K562 (cell line): ENCODE data around the gene ZNF778. TPM values are rescaled to one million over a fixed set of nuclear protein-coding genes. Genes with fewer than 3 reads are reported as not detected.
A peak's percentile ranks its signal among the peaks of the same experiment; 100 is the strongest.

ENCODE experiments used
- BRD4 ChIP-seq: fragments of 200-600 bp; sonication (generic); IDR thresholded peaks from 2 replicates; pipeline ENCODE4 v1.6.1; 2017; ENCODE audit warnings: inconsistent platforms
- KDM1A ChIP-seq, 2 experiments: fragments of 450-650 bp; IDR thresholded peaks; 2 replicates each; pipeline ENCODE4 v1.6.1; 2016; ENCODE audit warnings: mild to moderate bottlenecking in 2 of 2
- MEIS2 ChIP-seq: fragments of 450-650 bp; IDR thresholded peaks from 2 replicates; pipeline ENCODE4 v1.6.1; 2014; ENCODE audit warnings: mild to moderate bottlenecking; ENCODE audit not compliant: partially characterized antibody
- NFE2 ChIP-seq: IDR thresholded peaks from 2 replicates; pipeline ENCODE4 v1.6.1; 2014; ENCODE audit warnings: antibody characterized with exemption, low read depth
- SOX6 ChIP-seq: fragments of 450-650 bp; IDR thresholded peaks from 2 replicates; pipeline ENCODE4 v1.6.1; 2014; ENCODE audit warnings: mild to moderate bottlenecking
- SRSF3 ChIP-seq: fragments of 200-400 bp; formaldehyde crosslinking; IDR thresholded peaks from 2 replicates; pipeline ENCODE4 v1.6.1; 2016; ENCODE audit warnings: mild to moderate bottlenecking, low read length, moderate library complexity; ENCODE audit not compliant: insufficient read depth
- TAF1 ChIP-seq: IDR thresholded peaks from 2 replicates; pipeline ENCODE4 v1.6.1; 2011; ENCODE audit warnings: mild to moderate bottlenecking, low read length, moderate library complexity; ENCODE audit not compliant: insufficient read depth, control insufficient read depth, severe bottlenecking; ENCODE audit errors: extremely low read depth
- WHSC1 ChIP-seq: IDR thresholded peaks from one replicate; pipeline ENCODE4 v1.6.1; 2012; ENCODE audit warnings: low read length, control low read depth, inconsistent platforms
- ZNF316 ChIP-seq: fragments of 450-650 bp; IDR thresholded peaks from 2 replicates; pipeline ENCODE4 v1.6.1; 2016
- polyA plus RNA-seq, 8 experiments: library from polyadenylated mRNA; depleted of rRNA in 4 of 8; stranded (reverse) in 5 of 8; unstranded in 3 of 8; fragments of >200 nt; fragmentation: Nextera tagmentation in 2 of 8; fragmentation: Illumina TruSeq in 1 of 8; extraction: Ambion mirVana in 2 of 8; extraction: Trizol in 1 of 8; gene quantifications; 2 replicates each; pipeline versions ENCODE4 v1.2.1 to v1.2.3, GENCODE V29; 2011 to 2014; ENCODE audit warnings: inconsistent platforms in 1 of 8, missing spikeins in 1 of 8
- total RNA-seq, 7 experiments: library from RNA; depleted of rRNA in 6 of 7; stranded (reverse); fragments of >200 nt in 6 of 7; fragmentation: Illumina TruSeq in 2 of 7; extraction: Trizol in 2 of 7; gene quantifications; 2 replicates each; pipeline versions ENCODE4 v1.2.1 to v1.2.3, GENCODE V29; 2011 to 2021; ENCODE audit warnings: low replicate concordance in 1 of 7
- TF ChIP-seq, protein P1 (sequence below): fragments of 250-450 bp; sonication (Bioruptor Pico); IDR thresholded peaks from 2 replicates; pipeline ENCODE4 v1.5.0; 2020; ENCODE audit warnings: mild to moderate bottlenecking, borderline replicate concordance
- TF ChIP-seq, protein P2 (sequence below), 2 experiments: fragments of 450-650 bp; conservative IDR thresholded peaks; 2 replicates each; pipeline ENCODE4 v1.6.1; 2017; ENCODE audit warnings: mild to moderate bottlenecking in 2 of 2, moderate library complexity in 2 of 2
- TF ChIP-seq, protein P3 (sequence below), 3 experiments: IDR thresholded peaks in 2 of 3; conservative IDR thresholded peaks in 1 of 3; 2 replicates each; pipeline ENCODE4 v1.5.1; 2011 to 2012; ENCODE audit warnings: low read length in 3 of 3, mild to moderate bottlenecking in 3 of 3, control low read depth in 2 of 3, improper control_type of control experiment in 1 of 3, inconsistent platforms in 1 of 3, low read depth in 1 of 3, mixed read lengths in 1 of 3, moderate library complexity in 1 of 3; ENCODE audit not compliant: insufficient read depth in 2 of 3
- TF ChIP-seq, protein P4 (sequence below): fragments of 250-450 bp; sonication (Bioruptor Pico); IDR thresholded peaks from 2 replicates; pipeline ENCODE4 v1.4.0; 2020; ENCODE audit warnings: mild to moderate bottlenecking, moderate library complexity, borderline replicate concordance
- TF ChIP-seq, protein P5 (sequence below): sonication (generic); formaldehyde crosslinking; IDR thresholded peaks from 2 replicates; pipeline ENCODE4 v1.8.1; 2023; ENCODE audit warnings: mild to moderate bottlenecking, missing genetic modification reagents
- TF ChIP-seq, protein P6 (sequence below): fragments of 250-450 bp; sonication (Bioruptor Pico); IDR thresholded peaks from 2 replicates; pipeline ENCODE4 v1.8.0; 2021; ENCODE audit warnings: moderate library complexity, mild to moderate bottlenecking, inconsistent platforms

The ZNF778 gene
- total and polyA plus RNA-seq, 9 of the 15 experiments (the other 6 are each of a cell fraction or from before 2014, with no cell fraction given) = 0.70 to 60.6 (median 7.5) TPM

DNA sequence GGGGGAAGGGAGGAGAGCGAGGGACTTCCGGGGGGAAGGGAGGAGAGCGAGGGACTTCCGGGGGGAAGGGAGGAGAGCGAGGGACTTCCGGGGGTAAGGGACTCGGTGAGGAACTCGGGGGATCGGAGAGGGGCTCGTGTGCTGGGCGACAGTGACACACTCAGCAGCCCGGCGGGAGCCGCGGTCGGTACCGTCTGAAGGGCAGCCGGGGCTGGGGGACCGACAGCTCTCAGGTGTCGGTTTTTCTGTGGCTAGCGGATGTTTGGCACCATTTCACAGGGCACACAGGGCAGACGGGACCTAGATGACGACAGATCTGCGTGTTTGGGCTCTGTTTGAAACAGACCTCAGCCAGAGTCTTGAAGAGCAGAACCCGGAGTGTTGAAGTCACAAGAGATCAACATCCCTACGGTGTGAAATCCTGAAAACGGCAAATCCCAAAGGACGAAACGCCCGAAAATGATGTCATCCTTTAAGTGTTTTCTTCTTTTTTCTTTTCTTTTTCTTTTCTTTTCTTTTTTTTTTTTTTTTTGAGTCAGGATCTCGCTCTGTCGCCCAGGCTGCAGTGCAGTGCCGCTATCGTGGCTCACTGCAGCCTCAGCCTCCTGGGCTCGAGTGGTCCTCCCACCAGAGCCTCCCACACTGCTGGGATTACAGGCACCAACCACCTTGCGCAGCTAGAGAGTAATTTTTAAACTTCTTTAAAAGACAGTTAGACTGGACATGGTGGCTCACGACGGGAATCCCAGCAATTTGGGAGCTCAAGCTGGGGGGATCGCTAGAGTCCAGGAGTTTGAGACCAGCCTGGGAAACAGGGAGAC, 23.9 kb downstream of the ZNF778 start (continued):
- TF ChIP-seq, protein P1, sequence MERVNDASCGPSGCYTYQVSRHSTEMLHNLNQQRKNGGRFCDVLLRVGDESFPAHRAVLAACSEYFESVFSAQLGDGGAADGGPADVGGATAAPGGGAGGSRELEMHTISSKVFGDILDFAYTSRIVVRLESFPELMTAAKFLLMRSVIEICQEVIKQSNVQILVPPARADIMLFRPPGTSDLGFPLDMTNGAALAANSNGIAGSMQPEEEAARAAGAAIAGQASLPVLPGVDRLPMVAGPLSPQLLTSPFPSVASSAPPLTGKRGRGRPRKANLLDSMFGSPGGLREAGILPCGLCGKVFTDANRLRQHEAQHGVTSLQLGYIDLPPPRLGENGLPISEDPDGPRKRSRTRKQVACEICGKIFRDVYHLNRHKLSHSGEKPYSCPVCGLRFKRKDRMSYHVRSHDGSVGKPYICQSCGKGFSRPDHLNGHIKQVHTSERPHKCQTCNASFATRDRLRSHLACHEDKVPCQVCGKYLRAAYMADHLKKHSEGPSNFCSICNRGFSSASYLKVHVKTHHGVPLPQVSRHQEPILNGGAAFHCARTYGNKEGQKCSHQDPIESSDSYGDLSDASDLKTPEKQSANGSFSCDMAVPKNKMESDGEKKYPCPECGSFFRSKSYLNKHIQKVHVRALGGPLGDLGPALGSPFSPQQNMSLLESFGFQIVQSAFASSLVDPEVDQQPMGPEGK (CRISPR knock-in tag) = no peak
- TF ChIP-seq, protein P2, sequence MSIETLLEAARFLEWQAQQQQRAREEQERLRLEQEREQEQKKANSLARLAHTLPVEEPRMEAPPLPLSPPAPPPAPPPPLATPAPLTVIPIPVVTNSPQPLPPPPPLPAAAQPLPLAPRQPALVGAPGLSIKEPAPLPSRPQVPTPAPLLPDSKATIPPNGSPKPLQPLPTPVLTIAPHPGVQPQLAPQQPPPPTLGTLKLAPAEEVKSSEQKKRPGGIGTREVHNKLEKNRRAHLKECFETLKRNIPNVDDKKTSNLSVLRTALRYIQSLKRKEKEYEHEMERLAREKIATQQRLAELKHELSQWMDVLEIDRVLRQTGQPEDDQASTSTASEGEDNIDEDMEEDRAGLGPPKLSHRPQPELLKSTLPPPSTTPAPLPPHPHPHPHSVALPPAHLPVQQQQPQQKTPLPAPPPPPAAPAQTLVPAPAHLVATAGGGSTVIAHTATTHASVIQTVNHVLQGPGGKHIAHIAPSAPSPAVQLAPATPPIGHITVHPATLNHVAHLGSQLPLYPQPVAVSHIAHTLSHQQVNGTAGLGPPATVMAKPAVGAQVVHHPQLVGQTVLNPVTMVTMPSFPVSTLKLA (conservative IDR thresholded peaks at IDR 0.05) = peak in 1 of 2 experiments; percentile 43; a peak in 1 of 4 replicates
- TF ChIP-seq, protein P3, sequence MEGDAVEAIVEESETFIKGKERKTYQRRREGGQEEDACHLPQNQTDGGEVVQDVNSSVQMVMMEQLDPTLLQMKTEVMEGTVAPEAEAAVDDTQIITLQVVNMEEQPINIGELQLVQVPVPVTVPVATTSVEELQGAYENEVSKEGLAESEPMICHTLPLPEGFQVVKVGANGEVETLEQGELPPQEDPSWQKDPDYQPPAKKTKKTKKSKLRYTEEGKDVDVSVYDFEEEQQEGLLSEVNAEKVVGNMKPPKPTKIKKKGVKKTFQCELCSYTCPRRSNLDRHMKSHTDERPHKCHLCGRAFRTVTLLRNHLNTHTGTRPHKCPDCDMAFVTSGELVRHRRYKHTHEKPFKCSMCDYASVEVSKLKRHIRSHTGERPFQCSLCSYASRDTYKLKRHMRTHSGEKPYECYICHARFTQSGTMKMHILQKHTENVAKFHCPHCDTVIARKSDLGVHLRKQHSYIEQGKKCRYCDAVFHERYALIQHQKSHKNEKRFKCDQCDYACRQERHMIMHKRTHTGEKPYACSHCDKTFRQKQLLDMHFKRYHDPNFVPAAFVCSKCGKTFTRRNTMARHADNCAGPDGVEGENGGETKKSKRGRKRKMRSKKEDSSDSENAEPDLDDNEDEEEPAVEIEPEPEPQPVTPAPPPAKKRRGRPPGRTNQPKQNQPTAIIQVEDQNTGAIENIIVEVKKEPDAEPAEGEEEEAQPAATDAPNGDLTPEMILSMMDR (IDR thresholded peaks at IDR 0.05 in 2 of 3, conservative IDR thresholded peaks at IDR 0.05 in 1 of 3; ENCODE audit: insufficient read depth in 2 of 3, low read depth in 1 of 3, low read length in 3 of 3) = no peak
- TF ChIP-seq SRSF3 = no peak
- TF ChIP-seq KDM1A (IDR thresholded peaks at IDR 0.05) = no peak
- TF ChIP-seq NFE2 = no peak
- TF ChIP-seq, protein P4, sequence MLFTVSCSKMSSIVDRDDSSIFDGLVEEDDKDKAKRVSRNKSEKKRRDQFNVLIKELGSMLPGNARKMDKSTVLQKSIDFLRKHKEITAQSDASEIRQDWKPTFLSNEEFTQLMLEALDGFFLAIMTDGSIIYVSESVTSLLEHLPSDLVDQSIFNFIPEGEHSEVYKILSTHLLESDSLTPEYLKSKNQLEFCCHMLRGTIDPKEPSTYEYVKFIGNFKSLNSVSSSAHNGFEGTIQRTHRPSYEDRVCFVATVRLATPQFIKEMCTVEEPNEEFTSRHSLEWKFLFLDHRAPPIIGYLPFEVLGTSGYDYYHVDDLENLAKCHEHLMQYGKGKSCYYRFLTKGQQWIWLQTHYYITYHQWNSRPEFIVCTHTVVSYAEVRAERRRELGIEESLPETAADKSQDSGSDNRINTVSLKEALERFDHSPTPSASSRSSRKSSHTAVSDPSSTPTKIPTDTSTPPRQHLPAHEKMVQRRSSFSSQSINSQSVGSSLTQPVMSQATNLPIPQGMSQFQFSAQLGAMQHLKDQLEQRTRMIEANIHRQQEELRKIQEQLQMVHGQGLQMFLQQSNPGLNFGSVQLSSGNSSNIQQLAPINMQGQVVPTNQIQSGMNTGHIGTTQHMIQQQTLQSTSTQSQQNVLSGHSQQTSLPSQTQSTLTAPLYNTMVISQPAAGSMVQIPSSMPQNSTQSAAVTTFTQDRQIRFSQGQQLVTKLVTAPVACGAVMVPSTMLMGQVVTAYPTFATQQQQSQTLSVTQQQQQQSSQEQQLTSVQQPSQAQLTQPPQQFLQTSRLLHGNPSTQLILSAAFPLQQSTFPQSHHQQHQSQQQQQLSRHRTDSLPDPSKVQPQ (CRISPR knock-in tag) = no peak
- no peak for TF ChIP-seq SOX6
- TF ChIP-seq ZNF316 = no peak
- TF ChIP-seq TAF1 = peak; percentile 82
- TF ChIP-seq, protein P5, sequence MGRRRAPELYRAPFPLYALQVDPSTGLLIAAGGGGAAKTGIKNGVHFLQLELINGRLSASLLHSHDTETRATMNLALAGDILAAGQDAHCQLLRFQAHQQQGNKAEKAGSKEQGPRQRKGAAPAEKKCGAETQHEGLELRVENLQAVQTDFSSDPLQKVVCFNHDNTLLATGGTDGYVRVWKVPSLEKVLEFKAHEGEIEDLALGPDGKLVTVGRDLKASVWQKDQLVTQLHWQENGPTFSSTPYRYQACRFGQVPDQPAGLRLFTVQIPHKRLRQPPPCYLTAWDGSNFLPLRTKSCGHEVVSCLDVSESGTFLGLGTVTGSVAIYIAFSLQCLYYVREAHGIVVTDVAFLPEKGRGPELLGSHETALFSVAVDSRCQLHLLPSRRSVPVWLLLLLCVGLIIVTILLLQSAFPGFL = no peak
- TF ChIP-seq WHSC1 = no peak
- TF ChIP-seq MEIS2 = peak; percentile 36
- TF ChIP-seq, protein P6, sequence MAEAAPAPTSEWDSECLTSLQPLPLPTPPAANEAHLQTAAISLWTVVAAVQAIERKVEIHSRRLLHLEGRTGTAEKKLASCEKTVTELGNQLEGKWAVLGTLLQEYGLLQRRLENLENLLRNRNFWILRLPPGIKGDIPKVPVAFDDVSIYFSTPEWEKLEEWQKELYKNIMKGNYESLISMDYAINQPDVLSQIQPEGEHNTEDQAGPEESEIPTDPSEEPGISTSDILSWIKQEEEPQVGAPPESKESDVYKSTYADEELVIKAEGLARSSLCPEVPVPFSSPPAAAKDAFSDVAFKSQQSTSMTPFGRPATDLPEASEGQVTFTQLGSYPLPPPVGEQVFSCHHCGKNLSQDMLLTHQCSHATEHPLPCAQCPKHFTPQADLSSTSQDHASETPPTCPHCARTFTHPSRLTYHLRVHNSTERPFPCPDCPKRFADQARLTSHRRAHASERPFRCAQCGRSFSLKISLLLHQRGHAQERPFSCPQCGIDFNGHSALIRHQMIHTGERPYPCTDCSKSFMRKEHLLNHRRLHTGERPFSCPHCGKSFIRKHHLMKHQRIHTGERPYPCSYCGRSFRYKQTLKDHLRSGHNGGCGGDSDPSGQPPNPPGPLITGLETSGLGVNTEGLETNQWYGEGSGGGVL (CRISPR knock-in tag) = no peak
- TF ChIP-seq BRD4 = no peak
